H1 (cell line): ENCODE measurements around the gene TMCO1. TPM values are rescaled to one million over a fixed set of nuclear protein-coding genes. Genes with fewer than 3 reads are reported as not detected.

Experiments
- CTCF ChIA-PET: fragments of 300-600 bp; sonication (Branson Sonifier 250); formaldehyde crosslinking; loops from one replicate; lab custom pipeline; 2021; ENCODE audit not compliant: partially characterized antibody; lab: Charles Lee
- POLR2A ChIA-PET: fragments of 300-600 bp; sonication (Branson Sonifier 250); formaldehyde crosslinking; loops from one replicate; lab custom pipeline; 2021; ENCODE audit warnings: inconsistent platforms; ENCODE audit not compliant: partially characterized antibody; lab: Charles Lee
- DNase-seq, 2 experiments: peaks; one replicate each; pipeline versions ENCODE4 v3.0.0 to v3.0.0-alpha.2; 2010 to 2022; ENCODE audit warnings: low spot score in 2 of 2, low read depth in 1 of 2, mixed read lengths in 1 of 2
- FAIRE-seq: peaks from 2 replicates; lab custom pipeline; 2011; peaks lifted over from hg19 to GRCh38; lab: Jason Lieb, UNC
- H2AFZ ChIP-seq: 2 replicates; pipeline ENCODE4 v1.8.1; 2012; ENCODE audit warnings: low read length, inconsistent platforms
- H2AK5ac ChIP-seq: 2 replicates; pipeline ENCODE4 v1.6.1; 2013; ENCODE audit warnings: low read depth, low read length
- H2BK120ac ChIP-seq: replicated peaks from 2 replicates; pipeline ENCODE3; 2013; ENCODE audit warnings: low read depth, low read length, inconsistent platforms
- H2BK12ac ChIP-seq: 2 replicates; pipeline ENCODE4 v1.6.1; 2013; ENCODE audit warnings: low read depth, low read length
- H2BK15ac ChIP-seq: 2 replicates; pipeline ENCODE4 v1.6.1; 2013; ENCODE audit warnings: low read length
- H2BK20ac ChIP-seq: 2 replicates; pipeline ENCODE4 v1.6.1; 2013; ENCODE audit warnings: low read length
- H2BK5ac ChIP-seq: 2 replicates; pipeline ENCODE4 v1.6.1; 2013; ENCODE audit warnings: low read depth, low read length
- H3K14ac ChIP-seq: 2 replicates; pipeline ENCODE4 v1.6.1; 2013; ENCODE audit warnings: inconsistent platforms; ENCODE audit not compliant: insufficient read length
- H3K18ac ChIP-seq: 2 replicates; pipeline ENCODE4 v1.6.1; 2013; ENCODE audit warnings: low read length; ENCODE audit errors: extremely low read depth
- H3K23ac ChIP-seq: 2 replicates; pipeline ENCODE4 v1.6.1; 2013; ENCODE audit warnings: inconsistent platforms; ENCODE audit not compliant: insufficient read length
- H3K23me2 ChIP-seq: 2 replicates; pipeline ENCODE4 v1.6.1; 2013; ENCODE audit warnings: low read depth, low read length
- H3K27ac ChIP-seq: 2 replicates; pipeline ENCODE4 v1.6.1; 2011; ENCODE audit warnings: low read depth, low read length, inconsistent platforms
- H3K27me3 ChIP-seq, 4 experiments: replicated peaks in 1 of 4; 1 replicate in 1 of 4; 2 replicates in 3 of 4; pipeline versions ENCODE4 v1.6.1 to v1.8.1; 2011 to 2013; ENCODE audit warnings: low read length in 3 of 4, mild to moderate bottlenecking in 3 of 4, inconsistent platforms in 2 of 4, mixed read lengths in 2 of 4, moderate library complexity in 1 of 4; ENCODE audit not compliant: control insufficient read depth in 3 of 4, insufficient read depth in 3 of 4; ENCODE audit errors: extremely low read depth in 1 of 4
- H3K36me3 ChIP-seq, 4 experiments: 2 replicates each; pipeline versions ENCODE4 v1.6.1 to v1.8.1; 2011 to 2013; ENCODE audit warnings: mild to moderate bottlenecking in 4 of 4, low read length in 3 of 4, moderate library complexity in 2 of 4, control low read depth in 1 of 4, inconsistent platforms in 1 of 4; ENCODE audit not compliant: insufficient read depth in 4 of 4, control insufficient read depth in 2 of 4
- H3K4ac ChIP-seq: replicated peaks from 2 replicates; pipeline ENCODE3; 2013; ENCODE audit warnings: low read length, low read depth, mixed read lengths, inconsistent platforms; ENCODE audit not compliant: insufficient read length
- H3K4me1 ChIP-seq, 4 experiments: replicated peaks in 1 of 4; 1 replicate in 1 of 4; 2 replicates in 3 of 4; pipeline versions ENCODE4 v1.6.1 to v1.8.1; 2011 to 2013; ENCODE audit warnings: low read length in 3 of 4, inconsistent platforms in 2 of 4, mixed read lengths in 1 of 4; ENCODE audit not compliant: insufficient read depth in 4 of 4, control insufficient read depth in 3 of 4
- H3K4me2 ChIP-seq, 2 experiments: 2 replicates each; pipeline versions ENCODE4 v1.6.1 to v1.8.1; 2011 to 2013; ENCODE audit warnings: low read depth in 2 of 2, low read length in 2 of 2, control low read depth in 1 of 2, inconsistent platforms in 1 of 2, mild to moderate bottlenecking in 1 of 2; ENCODE audit not compliant: insufficient read depth in 1 of 2
- H3K4me3 ChIP-seq, 4 experiments: fragments of 200-600, 300-600 bp in 1 of 4; sonication (generic), shearing (Covaris generic), sonication (Bioruptor Twin) in 1 of 4; 2 replicates each; pipeline versions ENCODE4 v1.5.1 to v1.8.1; 2011 to 2016; ENCODE audit warnings: low read length in 4 of 4, low read depth in 3 of 4, control low read depth in 2 of 4, inconsistent platforms in 2 of 4, mild to moderate bottlenecking in 2 of 4, mixed read lengths in 1 of 4, moderate library complexity in 1 of 4; ENCODE audit not compliant: insufficient read depth in 2 of 4; ENCODE audit errors: extremely low read depth in 1 of 4
- H3K56ac ChIP-seq: replicated peaks from 2 replicates; pipeline ENCODE3; 2013; ENCODE audit warnings: low read depth, mild to moderate bottlenecking, mixed read lengths, low read length, inconsistent platforms; ENCODE audit not compliant: insufficient read length
- H3K79me1 ChIP-seq: 2 replicates; pipeline ENCODE4 v1.6.1; 2013; ENCODE audit warnings: low read depth, low read length, control low read depth
- H3K79me2 ChIP-seq, 2 experiments: 2 replicates each; pipeline versions ENCODE4 v1.6.1 to v1.8.1; 2012 to 2013; ENCODE audit warnings: low read length in 2 of 2, mild to moderate bottlenecking in 2 of 2, inconsistent platforms in 1 of 2; ENCODE audit not compliant: insufficient read depth in 2 of 2, control insufficient read depth in 1 of 2
- H3K9ac ChIP-seq, 4 experiments: replicated peaks in 1 of 4; 1 replicate in 1 of 4; 2 replicates in 3 of 4; pipeline versions ENCODE4 v1.6.1 to v1.8.1; 2011 to 2013; ENCODE audit warnings: low read depth in 3 of 4, low read length in 3 of 4, control low read depth in 2 of 4, mild to moderate bottlenecking in 2 of 4, moderate library complexity in 2 of 4, inconsistent platforms in 1 of 4; ENCODE audit errors: extremely low read depth in 1 of 4
- H3K9me3 ChIP-seq, 2 experiments: 2 replicates each; pipeline versions ENCODE4 v1.6.1 to v1.8.1; 2012 to 2013; ENCODE audit warnings: mild to moderate bottlenecking in 2 of 2, moderate library complexity in 2 of 2, control low read depth in 1 of 2, inconsistent platforms in 1 of 2, low read depth in 1 of 2, low read length in 1 of 2, mixed read lengths in 1 of 2; ENCODE audit not compliant: insufficient read depth in 2 of 2
- H4K20me1 ChIP-seq, 2 experiments: replicated peaks in 1 of 2; 2 replicates each; pipeline versions ENCODE3 to v1.8.1; 2011 to 2013; ENCODE audit warnings: inconsistent platforms in 2 of 2, low read length in 2 of 2, mild to moderate bottlenecking in 1 of 2; ENCODE audit not compliant: insufficient read depth in 2 of 2, control insufficient read depth in 1 of 2
- H4K5ac ChIP-seq: 2 replicates; pipeline ENCODE4 v1.6.1; 2013; ENCODE audit warnings: low read length, low read depth, mixed read lengths, inconsistent platforms; ENCODE audit not compliant: insufficient read length
- H4K8ac ChIP-seq: 2 replicates; pipeline ENCODE4 v1.8.0; 2013; ENCODE audit warnings: mild to moderate bottlenecking, moderate library complexity, low read length, inconsistent platforms; ENCODE audit not compliant: insufficient read depth; ENCODE audit errors: extremely low read depth
- H4K91ac ChIP-seq: replicated peaks from 2 replicates; pipeline ENCODE3; 2013; ENCODE audit warnings: low read length, mixed read lengths, inconsistent platforms; ENCODE audit not compliant: insufficient read length
- EGR1 ChIP-seq: IDR thresholded peaks from 2 replicates; pipeline ENCODE4 v1.6.1; 2011; ENCODE audit warnings: low read depth, low read length, borderline replicate concordance
- SRF ChIP-seq: IDR thresholded peaks from 2 replicates; pipeline ENCODE4 v1.6.1; 2011; ENCODE audit warnings: mild to moderate bottlenecking, low read depth, low read length, moderate library complexity
- TBP ChIP-seq: IDR thresholded peaks from 2 replicates; pipeline ENCODE4 v1.6.1; 2011; ENCODE audit warnings: low read depth, low read length, improper control_type of control experiment
- WGBS, 2 experiments: shearing (Covaris generic) in 1 of 2; methylation state at CpG; one replicate each; pipeline versions ENCODE4 v1.1.6 to v1.1.7; 2013 to 2015; ENCODE audit warnings: low lambda C conversion rate in 2 of 2, mixed read lengths in 2 of 2, inconsistent platforms in 1 of 2, low coverage in 1 of 2, missing lambda C conversion rate in 1 of 2; ENCODE audit not compliant: insufficient replicate concordance in 2 of 2, insufficient coverage in 1 of 2, insufficient read length in 1 of 2; ENCODE audit errors: extremely low coverage in 1 of 2, missing lambda C conversion rate in 1 of 2; 5-methylcytosine and 5-hydroxymethylcytosine counted together
- polyA plus RNA-seq, 7 experiments: library from polyadenylated mRNA; depleted of rRNA in 3 of 7; stranded (reverse) in 5 of 7; unstranded in 2 of 7; fragments of >200 nt in 5 of 7; fragments of 200-250 nt in 2 of 7; gene quantifications; 1 replicate in 5 of 7; 2 replicates in 1 of 7; 4 replicates in 1 of 7; pipeline versions ENCODE4 v1.2.1 to v1.2.3, GENCODE V29; 2011 to 2013; ENCODE audit warnings: missing spikeins in 2 of 7, mixed read lengths in 2 of 7
- total RNA-seq: library from RNA; stranded (reverse); fragmentation: NEBNext Ultra II Directional; extraction: Animal tissue kit (Norgen Biotek cat#: 25700); gene quantifications from 2 replicates; pipeline ENCODE4 v1.2.1, GENCODE V29; 2021

TMCO1 gene
- total and polyA plus RNA-seq, 2 of the 8 experiments (the other 6 are each of a cell fraction or from before 2014, with no cell fraction given): 61.6 to 63.8 TPM

- Histone ChIP-seq H4K20me1 (peaks cover 0 to 2% of the 10 kb centered on the region in 2 experiments), H3K23ac (no peak overlapping the region), H3K4me2 (peak overlapping the region; percentile 78 to 93; a peak in 3 of 4 replicates), H3K4me3 (peak overlapping the region; percentile 93 to 99 (median 94); a peak in 7 of 8 replicates), H3K23me2 (peaks cover 3% of the 10 kb centered on the region), H2BK15ac (no peak overlapping the region), H2BK20ac (no peak overlapping the region), H3K27ac (no peak overlapping the region), H3K9me3 (peaks cover 0 to 2% of the 10 kb centered on the region in 2 experiments; a peak in 1 of 4 replicates), H4K5ac (no peak overlapping the region), H4K91ac (no peak overlapping the region), H2AK5ac (no peak overlapping the region), H3K56ac (no peak overlapping the region), H3K14ac (no peak overlapping the region), H3K4me1 (peaks cover 0 to 3% (median 0%) of the 10 kb centered on the region in 4 experiments; a peak in 1 of 7 replicates), H3K18ac (no peak overlapping the region), H2BK5ac (no peak overlapping the region), H3K36me3 (peaks cover 0 to 4% (median 1%) of the 10 kb centered on the region in 4 experiments; a peak in 2 of 8 replicates), H3K4ac (no peak overlapping the region), H3K79me2 (peaks cover 0 to 28% of the 10 kb centered on the region in 2 experiments; a peak in 2 of 4 replicates), H3K9ac (peak overlapping the region in 1 of 4 experiments; percentile 27; a peak in 2 of 7 replicates), H2BK12ac (no peak overlapping the region), H2AFZ (no peak overlapping the region), H2BK120ac (no peak overlapping the region), H3K27me3 (no peaks in the 10 kb centered on the region), H3K79me1 (no peaks in the 10 kb centered on the region; the same call in 1 of the 2 replicates), H4K8ac (no peak overlapping the region)
- FAIRE-seq (no peak), DNase-seq (no peak)
- ChIA-PET POLR2A (interaction anchor here (0.7 to 2.7 kb wide), 12 partner anchors 12 to 188 kb away, joined by 3 to 12 read pairs (median 4); partner anchors contain the start of gene TMCO1), CTCF (interaction anchor here (0.7 to 2.5 kb wide), 10 partner anchors 11 to 237 kb away, joined by 3 to 8 read pairs (median 4); no protein-coding TSS in a partner anchor)
- TF ChIP-seq SRF: no peak
- TF ChIP-seq TBP: no peak
- no peak for TF ChIP-seq EGR1
- 54% methylated on average over 8 of the region's 8 CpGs; no CpG with 5 or more reads in 1 of the 2 experiments for WGBS, 2 experiments
These were observed 71.2 kb downstream of the TMCO1 start for GRCh38 chr1:165697491-165697880.
